ENCODE measurements around the gene FAM3A. TPM values are rescaled to one million over a fixed set of nuclear protein-coding genes. Genes with fewer than 3 reads are reported as not detected.

The FAM3A gene
- total RNA-seq, 1 experiment from 2014 or later, result 88.8 TPM

- ATAC-seq (no peak), DNase-seq (ENCODE audit: low read depth, low spot score) (no peak)
- no peak overlapping the region for H3K4me3 ChIP-seq (ENCODE audit: low read depth in 2 of 2, low read length in 2 of 2)
- intact Hi-C loops (cut with micrococcal nuclease; ENCODE audit: unreplicated experiment), result no loop called here
- H3K27me3 ChIP-seq (ENCODE audit: control insufficient read depth, insufficient read depth, low read length), result no peaks in the 10 kb centered on the region
- ChIA-PET POLR2A (no interaction called here), CTCF (interaction anchor here (0.6 kb wide), 1 partner anchor 31 kb away, joined by 5 read pairs; no protein-coding TSS in a partner anchor)
- TF ChIP-seq POLR2AphosphoS5 (IDR thresholded peaks at IDR 0.05; ENCODE audit: low read depth, low read length), result no peak
- TF ChIP-seq TCF7L2 (IDR thresholded peaks at IDR 0.05; ENCODE audit: low read depth, low read length), result no peak
- no peak for TF ChIP-seq REST (IDR thresholded peaks at IDR 0.05; ENCODE audit: insufficient read depth in 1 of 2, low read depth in 2 of 2, low read length in 1 of 2)
- TF ChIP-seq SIN3A (IDR thresholded peaks at IDR 0.05; ENCODE audit: borderline replicate concordance, insufficient read depth, low read depth, low read length), result no peak
- TF ChIP-seq CTCF (IDR thresholded peaks at IDR 0.05), result no peak
- BruUV-seq (replicated peaks), result no TSS peak
- peaks cover 4% of the 10 kb centered on the region for H3K4me1 ChIP-seq (ENCODE audit: control insufficient read depth, insufficient read depth, low read length)
- H3K27ac ChIP-seq (ENCODE audit: low read length), result no peak overlapping the region
- no peaks in the 10 kb centered on the region for H3K36me3 ChIP-seq (ENCODE audit: control insufficient read depth, insufficient read depth, low read length)
- no peaks in the 10 kb centered on the region for H3K9me3 ChIP-seq (ENCODE audit: control insufficient read depth, insufficient read depth, low read depth, low read length)
- in situ Hi-C loops (cut with HindIII; ENCODE audit: low pct_unique_long_range_greater_than_20kb, low sequenced_read_pairs), result no loop called here
These were observed 20.5 kb downstream of the FAM3A start for GRCh38 chrX:154495472-154495922.

GRCh38 chrX:154494715-154495114, 21.3 kb downstream of the FAM3A start:
- Histone ChIP-seq H3K27me3 (ENCODE audit: control insufficient read depth, insufficient read depth, low read length) (no peaks in the 10 kb centered on the region), H3K4me1 (ENCODE audit: control insufficient read depth, insufficient read depth, low read length) (peaks cover 5% of the 10 kb centered on the region), H3K27ac (ENCODE audit: low read length) (no peak overlapping the region), H3K4me3 (ENCODE audit: low read depth in 2 of 2, low read length in 2 of 2) (no peak overlapping the region), H3K36me3 (ENCODE audit: control insufficient read depth, insufficient read depth, low read length) (no peaks in the 10 kb centered on the region), H3K9me3 (ENCODE audit: control insufficient read depth, insufficient read depth, low read depth, low read length) (no peaks in the 10 kb centered on the region)
- DNase-seq (ENCODE audit: low read depth, low spot score), result no peak
- intact Hi-C loops (cut with micrococcal nuclease; ENCODE audit: unreplicated experiment), result no loop called here
- TF ChIP-seq TCF7L2 (IDR thresholded peaks at IDR 0.05; ENCODE audit: low read depth, low read length) (no peak), POLR2AphosphoS5 (IDR thresholded peaks at IDR 0.05; ENCODE audit: low read depth, low read length) (no peak), CTCF (IDR thresholded peaks at IDR 0.05) (no peak), REST (IDR thresholded peaks at IDR 0.05; ENCODE audit: insufficient read depth in 1 of 2, low read depth in 2 of 2, low read length in 1 of 2) (no peak), SIN3A (IDR thresholded peaks at IDR 0.05; ENCODE audit: borderline replicate concordance, insufficient read depth, low read depth, low read length) (no peak)
- in situ Hi-C loops (cut with HindIII; ENCODE audit: low pct_unique_long_range_greater_than_20kb, low sequenced_read_pairs), result no loop called here
- POLR2A ChIA-PET, result no interaction called here
- CTCF ChIA-PET, result no interaction called here
- ATAC-seq, result no peak
- BruUV-seq (replicated peaks), result no TSS peak
